ENCODE measurements around the gene CCNT2. TPM values are rescaled to one million over a fixed set of nuclear protein-coding genes. Genes with fewer than 3 reads are reported as not detected.

CCNT2 gene
- total and polyA plus RNA-seq, 4 donors = 6.0 to 33.0 (median 14.9) TPM

- H3K9me3 ChIP-seq (ENCODE audit: control insufficient read depth in 4 of 4, low read length in 3 of 4) = no peaks in the 10 kb centered on the region
- H3K27me3 ChIP-seq (ENCODE audit: control insufficient read depth in 4 of 4, insufficient read depth in 4 of 4, low read length in 3 of 4) = no peaks in the 10 kb centered on the region
- peaks cover 7 to 23% (median 17%) of the 10 kb centered on the region in 4 donors for H3K36me3 ChIP-seq (ENCODE audit: control insufficient read depth in 4 of 4, insufficient read depth in 3 of 4, low read depth in 1 of 4, low read length in 3 of 4)
- H3K27ac ChIP-seq (ENCODE audit: low read depth in 1 of 2, low read length in 2 of 2) = no peak overlapping the region
- H3K4me1 ChIP-seq (ENCODE audit: control insufficient read depth in 4 of 4, insufficient read depth in 4 of 4, low read length in 3 of 4) = peaks cover 8 to 52% (median 43%) of the 10 kb centered on the region in 4 donors
- 80% methylated on average over 4 of the region's 4 CpGs for WGBS
- no peak overlapping the region for H3K9ac ChIP-seq (ENCODE audit: low read depth in 1 of 2, low read length in 2 of 2)
- DNase-seq (ENCODE audit: low spot score) = no peak
- no peak overlapping the region for H3K4me3 ChIP-seq (ENCODE audit: low read depth in 1 of 3, low read length in 3 of 3)
- no peak for TF ChIP-seq MAX (IDR thresholded peaks at IDR 0.05)
- no peak for TF ChIP-seq HNF4A (conservative IDR thresholded peaks at IDR 0.05)
- TF ChIP-seq JUND (IDR thresholded peaks at IDR 0.05) = no peak
- no peak for TF ChIP-seq FOXA2 (IDR thresholded peaks at IDR 0.05)
- TF ChIP-seq REST (IDR thresholded peaks at IDR 0.05) = no peak
- TF ChIP-seq ZBTB33 (IDR thresholded peaks at IDR 0.05) = no peak
- TF ChIP-seq CTCF (IDR thresholded peaks at IDR 0.05; ENCODE audit: low read depth, low read length, missing input control) = no peak
- no peak for TF ChIP-seq NR2F2 (IDR thresholded peaks at IDR 0.05)
- no peak for TF ChIP-seq RXRA (IDR thresholded peaks at IDR 0.05)
- no peak for TF ChIP-seq YY1 (IDR thresholded peaks at IDR 0.05)
- no peak for TF ChIP-seq HNF4G (IDR thresholded peaks at IDR 0.05)
- TF ChIP-seq TAF1 (conservative IDR thresholded peaks at IDR 0.05) = no peak
These were observed 18.1 kb downstream of the CCNT2 start for GRCh38 chr2:134936691-134937090.

GRCh38 chr2:134943540-134943939, 24.9 kb downstream of the CCNT2 start:
- H3K4me3 ChIP-seq (ENCODE audit: low read depth in 1 of 3, low read length in 3 of 3) = no peak overlapping the region
- no peak overlapping the region for H3K9ac ChIP-seq (ENCODE audit: low read depth in 1 of 2, low read length in 2 of 2)
- no peaks in the 10 kb centered on the region for H3K9me3 ChIP-seq (ENCODE audit: control insufficient read depth in 4 of 4, low read length in 3 of 4)
- no peak for DNase-seq (ENCODE audit: low spot score)
- TF ChIP-seq NR2F2 (IDR thresholded peaks at IDR 0.05) = no peak
- TF ChIP-seq ZBTB33 (IDR thresholded peaks at IDR 0.05) = no peak
- TF ChIP-seq GABPA (IDR thresholded peaks at IDR 0.05 in 1 of 2, conservative IDR thresholded peaks at IDR 0.05 in 1 of 2) = no peak
- no peak overlapping the region for H3K27ac ChIP-seq (ENCODE audit: low read depth in 1 of 2, low read length in 2 of 2)
- no peaks in the 10 kb centered on the region for H3K27me3 ChIP-seq (ENCODE audit: control insufficient read depth in 4 of 4, insufficient read depth in 4 of 4, low read length in 3 of 4)
- H3K4me1 ChIP-seq (ENCODE audit: control insufficient read depth in 4 of 4, insufficient read depth in 4 of 4, low read length in 3 of 4) = peaks cover 0 to 2% (median 0%) of the 10 kb centered on the region in 4 donors
- peaks cover 10 to 33% (median 27%) of the 10 kb centered on the region in 4 donors for H3K36me3 ChIP-seq (ENCODE audit: control insufficient read depth in 4 of 4, insufficient read depth in 3 of 4, low read depth in 1 of 4, low read length in 3 of 4)
- 91% methylated on average over 2 of the region's 2 CpGs for WGBS

Data from liver (tissue), 9 donors.